Upper lobe of right lung (tissue), 1 donor: ENCODE measurements around the gene KLHL30. TPM values are rescaled to one million over a fixed set of nuclear protein-coding genes. Genes with fewer than 3 reads are reported as not detected.

Source experiments
- ATAC-seq: fragments of 200-7000 bp; cut with Tn5 transposase; one replicate; pipeline ENCODE4 v1.9.1; 2020; ENCODE audit warnings: mild to moderate bottlenecking, moderate library complexity
- DNase-seq: peaks from one replicate; pipeline ENCODE4 v3.0.0-alpha.2; 2020
- H3K27ac ChIP-seq: fragments of 200-600 bp; one replicate; pipeline ENCODE4 v1.8.0; 2022
- H3K27me3 ChIP-seq: fragments of 200-600 bp; one replicate; pipeline ENCODE4 v1.8.0; 2022; ENCODE audit warnings: mild to moderate bottlenecking
- H3K36me3 ChIP-seq: fragments of 200-600 bp; one replicate; pipeline ENCODE4 v1.8.0; 2022
- H3K4me1 ChIP-seq: fragments of 200-600 bp; one replicate; pipeline ENCODE4 v1.8.0; 2022
- H3K4me3 ChIP-seq: fragments of 200-600 bp; one replicate; pipeline ENCODE4 v1.8.0; 2022; ENCODE audit warnings: mild to moderate bottlenecking
- H3K9me3 ChIP-seq: fragments of 200-600 bp; one replicate; pipeline ENCODE4 v1.8.0; 2022
- CTCF ChIP-seq: fragments of 200-600 bp; IDR thresholded peaks from one replicate; pipeline ENCODE4 v1.8.0; 2022; ENCODE audit warnings: antibody characterized with exemption
- intact Hi-C: fragments of 100-400 bp; cut with DNase I; formaldehyde crosslinking; loops from one replicate; pipeline ENCODE4 v1.11.0; 2022
- total RNA-seq: library from RNA; stranded (reverse); fragmentation: NEBNext Ultra II Directional; extraction: Animal tissue kit (Norgen Biotek cat#: 25700); gene quantifications from one replicate; pipeline ENCODE4 v1.2.1, GENCODE V29; 2021
- donor health status: DM: no; HTN: yes; CAD: no; lungs with severe emphysema.

The KLHL30 gene
- total RNA-seq, 1 donor from 2014 or later: 0.90 TPM

DNA sequence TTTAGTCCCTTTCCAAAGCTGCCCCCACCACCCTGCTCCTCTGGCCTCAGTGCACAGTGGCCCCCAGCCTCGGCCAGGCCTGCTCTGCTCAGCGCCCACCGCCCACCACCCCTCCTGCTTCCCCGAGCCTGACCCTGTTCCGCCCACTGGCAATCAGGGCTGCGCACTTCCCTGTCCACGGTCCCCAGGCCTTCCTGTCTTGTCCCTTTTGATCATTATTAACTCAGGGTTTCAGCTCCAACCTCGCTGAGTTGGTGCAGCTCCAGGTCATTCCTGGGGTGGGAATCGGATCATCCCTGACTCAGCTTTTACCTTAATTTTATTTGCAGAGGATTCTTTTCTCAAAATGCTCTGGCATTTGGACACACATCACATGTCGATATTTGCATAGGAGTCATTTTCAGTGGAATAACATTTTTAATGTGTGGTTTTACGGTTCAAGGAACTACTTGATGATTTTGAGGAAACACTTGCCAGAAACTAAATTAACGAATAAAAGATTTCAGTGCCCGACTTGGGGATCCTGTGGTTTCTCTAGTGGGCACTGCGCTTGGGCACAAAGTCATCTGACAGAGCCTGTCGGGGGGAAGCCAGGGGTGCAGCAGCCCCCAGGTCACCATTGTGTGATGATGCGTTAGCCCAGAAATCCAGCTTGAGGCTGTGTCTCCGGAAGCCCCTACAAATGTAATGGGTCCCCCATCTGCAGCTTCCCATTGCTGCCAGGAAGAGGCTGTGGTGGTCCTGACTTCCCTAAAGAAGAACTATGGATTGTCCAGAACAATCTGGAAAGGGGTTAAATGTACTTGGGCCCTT, 39.4 kb upstream of the KLHL30 start:
- Histone ChIP-seq H3K27ac (no peak overlapping the region), H3K36me3 (no peaks in the 10 kb centered on the region), H3K27me3 (no peaks in the 10 kb centered on the region), H3K4me1 (no peaks in the 10 kb centered on the region), H3K9me3 (no peaks in the 10 kb centered on the region), H3K4me3 (no peak overlapping the region)
- intact Hi-C loops: no loop called here
- ATAC-seq (peak; percentile 42), DNase-seq (peak; percentile 67)
- TF ChIP-seq CTCF: no peak

DNA sequence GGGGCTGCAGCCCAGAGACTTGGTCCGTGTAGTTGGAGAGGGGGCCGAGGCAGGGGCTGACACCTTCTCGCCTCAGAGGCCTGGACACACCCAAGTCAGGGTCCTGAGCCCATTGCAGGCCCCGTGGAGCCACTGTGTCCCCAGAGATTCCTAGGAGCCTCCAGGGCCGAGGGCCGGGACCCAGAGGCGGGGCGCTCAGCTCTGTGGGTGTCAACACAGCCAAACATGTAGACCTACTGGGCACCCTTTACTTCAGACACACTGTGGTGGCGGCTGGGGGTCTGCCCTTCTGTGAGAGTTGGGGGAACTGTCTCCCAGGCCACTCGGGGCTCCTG, 38.8 kb upstream of the KLHL30 start:
- intact Hi-C loops: no loop called here
- DNase-seq (peak; percentile 57), ATAC-seq (no peak)
- Histone ChIP-seq H3K36me3 (no peaks in the 10 kb centered on the region), H3K4me3 (no peak overlapping the region), H3K4me1 (no peaks in the 10 kb centered on the region), H3K27me3 (no peaks in the 10 kb centered on the region), H3K9me3 (no peaks in the 10 kb centered on the region), H3K27ac (no peak overlapping the region)
- TF ChIP-seq CTCF: no peak

DNA sequence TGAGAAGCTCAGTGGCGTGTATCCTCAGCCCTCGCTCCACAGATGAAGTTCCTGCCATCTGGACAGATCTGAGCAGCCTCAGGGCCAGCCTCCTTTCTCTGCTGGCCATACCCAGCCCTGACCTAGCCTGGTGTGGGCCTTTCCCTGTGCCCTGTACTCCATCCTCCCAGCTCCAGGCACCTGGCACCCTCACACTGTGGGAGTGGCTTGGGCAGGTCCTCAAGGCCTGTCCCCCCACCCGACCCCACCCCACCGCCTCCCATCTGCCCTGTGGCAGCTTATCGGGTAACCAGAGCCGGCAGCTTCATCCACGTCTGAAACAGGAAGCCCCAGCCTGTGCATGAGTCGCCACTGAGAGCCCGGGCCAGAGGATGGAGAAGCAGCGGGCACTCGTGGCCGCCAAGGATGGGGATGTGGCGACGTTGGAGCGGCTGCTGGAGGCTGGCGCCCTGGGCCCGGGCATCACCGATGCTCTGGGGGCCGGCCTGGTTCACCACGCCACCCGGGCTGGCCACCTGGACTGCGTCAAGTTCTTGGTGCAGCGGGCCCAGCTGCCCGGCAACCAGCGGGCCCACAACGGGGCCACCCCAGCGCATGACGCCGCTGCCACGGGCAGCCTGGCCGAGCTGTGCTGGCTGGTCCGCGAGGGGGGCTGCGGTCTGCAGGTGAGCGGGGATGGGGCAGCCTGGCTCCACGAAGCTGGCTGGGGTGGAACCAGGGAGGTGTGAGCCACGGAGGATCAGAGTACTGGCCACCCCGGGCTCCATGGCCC, 38.2 kb upstream of the KLHL30 start, which contains the start of gene ESPNL:
ESPNL (plus strand) TSS at position 292 of the 772 bp plus-strand sequence; CDS start at position 372, 80 bp downstream.
- Histone ChIP-seq H3K27ac (no peak within 1 kb of the TSS), H3K9me3 (no peaks in the 10 kb centered on the region), H3K36me3 (no peaks in the 10 kb centered on the region), H3K4me3 (no peak within 1 kb of the TSS), H3K27me3 (no peaks in the 10 kb centered on the region), H3K4me1 (no peaks in the 10 kb centered on the region)
- TF ChIP-seq CTCF: no peak
- intact Hi-C loops: no loop called here
- no peak for ATAC-seq
- DNase-seq: peak; percentile 62

- Histone ChIP-seq H3K4me3 (no peak overlapping the region), H3K9me3 (no peaks in the 10 kb centered on the region), H3K27ac (no peak overlapping the region), H3K27me3 (no peaks in the 10 kb centered on the region), H3K4me1 (no peaks in the 10 kb centered on the region), H3K36me3 (no peaks in the 10 kb centered on the region)
- ATAC-seq (no peak), DNase-seq (peak; percentile 57)
- no peak for TF ChIP-seq CTCF
- intact Hi-C loops: no loop called here
Measured at GRCh38 chr2:238100821-238101771, 37.4 kb upstream of the KLHL30 start.
